HG03175 (cell line): Measurements from ENCODE around the gene HIPK1.
"Not testable (repeated sequence)": the region's sequence is repeated elsewhere in the genome, so short reads cannot be mapped to it uniquely, and the experiment has no call there.

ENCODE experiments used
- ATAC-seq: cut with Tn5 transposase; IDR thresholded peaks from one replicate; pipeline ENCODE4 v1.9.1; 2021; ENCODE audit warnings: mild to moderate bottlenecking, moderate library complexity; ENCODE audit not compliant: unreplicated experiment

Gene HIPK1

DNA sequence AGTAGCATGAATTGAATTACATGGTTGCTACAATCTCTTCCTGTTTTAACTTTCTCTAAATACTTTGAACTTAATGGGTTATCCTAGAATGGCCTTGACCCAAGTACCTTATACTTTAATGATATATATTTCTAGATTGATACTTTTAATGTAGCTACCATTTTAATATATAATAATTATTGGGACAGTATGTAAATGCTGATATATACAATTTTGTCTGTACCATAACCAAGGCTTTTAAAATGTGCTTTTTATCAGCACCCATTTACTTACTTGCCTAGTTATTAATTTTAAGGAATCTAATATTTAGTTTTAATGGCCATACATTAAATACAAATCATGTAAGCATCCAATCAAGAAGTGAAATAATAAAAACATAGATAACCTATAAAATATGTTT lies 13.4 kb downstream of the HIPK1 start:
- ATAC-seq, result no peak

DNA sequence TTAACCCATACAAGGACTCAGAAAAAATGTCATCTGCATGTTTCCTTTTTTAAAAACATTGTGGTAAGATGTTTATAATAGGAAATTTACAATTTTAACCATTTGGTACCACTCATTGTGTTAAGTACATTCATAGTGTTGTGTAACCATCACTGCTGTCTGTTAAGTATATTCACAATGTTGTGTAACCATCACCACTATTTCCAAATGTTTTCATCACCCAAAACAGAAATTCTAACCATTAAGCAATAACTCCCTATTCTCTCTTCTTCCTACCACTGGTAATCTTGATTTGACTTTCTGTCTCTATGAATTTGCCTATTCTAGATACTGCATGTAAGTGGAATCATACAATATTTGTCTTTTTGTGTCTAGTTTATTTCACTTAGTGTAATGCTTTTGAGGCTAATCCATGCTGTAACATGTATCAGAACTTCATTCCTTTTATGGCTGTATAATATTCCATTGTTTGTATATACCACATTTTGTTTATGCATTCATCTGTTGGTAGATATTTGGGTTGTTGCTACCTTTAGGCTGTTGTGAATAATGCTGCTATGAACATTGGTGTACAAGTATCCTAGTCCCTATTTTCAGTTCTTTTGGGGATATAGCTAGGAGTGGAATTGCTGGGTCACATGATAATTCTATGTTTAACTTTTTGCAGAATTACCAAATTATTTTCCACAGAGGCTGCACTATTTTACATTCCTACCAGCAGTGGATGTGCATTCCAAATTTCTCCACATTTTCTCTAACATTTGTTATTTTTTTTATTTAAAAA lies 14.1 kb downstream of the HIPK1 start:
- no peak for ATAC-seq

DNA sequence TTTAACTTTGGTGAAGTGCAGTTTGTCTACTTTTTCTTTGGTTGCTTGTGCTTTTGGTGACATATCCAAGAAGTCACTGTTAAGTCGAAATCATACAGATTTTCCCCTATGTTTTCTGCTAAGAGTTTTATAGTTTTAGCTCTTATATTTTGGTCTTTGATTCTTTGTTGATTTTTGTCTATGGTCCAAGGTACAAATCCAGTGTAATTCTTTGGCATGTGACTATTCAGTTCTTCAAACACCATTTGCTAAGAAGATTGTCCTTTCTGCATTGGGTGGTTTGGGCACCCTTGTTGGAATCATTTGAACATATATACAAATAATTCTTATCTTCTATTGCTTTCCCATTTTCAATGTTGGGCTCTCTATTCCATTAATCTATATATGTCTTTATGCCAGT lies 16.2 kb downstream of the HIPK1 start:
- ATAC-seq, result no peak

DNA sequence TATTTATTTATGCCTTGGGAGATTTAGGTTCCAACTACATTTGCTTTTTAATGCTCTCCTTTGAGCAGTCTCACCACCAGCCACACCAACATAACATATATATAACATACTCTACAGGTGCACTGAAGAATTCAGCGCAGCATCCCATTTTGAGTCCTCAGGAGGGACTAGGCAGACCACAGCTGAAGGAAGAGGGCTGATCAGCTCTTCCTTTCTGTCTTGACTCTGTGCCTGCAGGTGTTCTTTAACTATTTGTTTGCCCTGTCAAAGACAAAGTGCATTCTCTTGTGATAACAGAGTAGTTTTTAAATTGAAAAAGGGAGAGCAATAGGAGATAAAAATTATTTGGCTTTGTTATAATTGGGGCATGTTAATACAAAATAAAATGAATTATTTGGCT lies 17.0 kb downstream of the HIPK1 start:
- no peak for ATAC-seq

DNA sequence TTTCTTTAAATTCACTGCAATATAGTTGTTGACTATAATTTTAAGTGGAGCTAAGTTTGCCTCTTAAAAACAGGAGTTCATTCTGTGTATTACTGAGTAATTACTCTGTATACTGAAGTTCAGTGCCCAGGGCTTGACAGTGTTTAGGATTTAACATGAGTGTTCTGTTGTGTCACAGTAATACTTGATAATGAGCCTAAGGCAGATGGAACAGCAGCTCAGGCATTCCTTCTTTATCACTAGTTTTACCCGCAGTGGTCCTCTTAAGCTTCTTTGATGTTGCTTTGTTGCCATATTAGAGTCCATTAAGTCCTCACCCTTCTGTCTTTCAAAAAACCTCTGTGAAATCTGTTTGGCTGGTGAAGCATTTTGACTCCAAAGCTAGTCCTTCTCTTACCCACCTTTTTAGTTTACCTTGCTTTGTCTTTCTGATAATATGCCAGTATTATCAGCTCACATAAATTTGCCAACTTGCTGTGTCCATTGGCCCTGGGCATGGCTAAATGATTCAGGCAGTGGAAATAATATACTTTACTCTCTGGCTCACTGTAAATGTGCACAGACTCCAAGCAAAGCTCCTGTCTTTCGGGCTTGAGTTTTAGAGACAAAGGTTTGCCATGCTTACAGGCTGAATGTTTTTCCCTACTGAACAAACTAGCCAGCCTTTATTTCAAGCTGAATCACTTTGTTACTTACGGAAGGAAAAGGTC lies 17.7 kb downstream of the HIPK1 start:
- no peak for ATAC-seq

DNA sequence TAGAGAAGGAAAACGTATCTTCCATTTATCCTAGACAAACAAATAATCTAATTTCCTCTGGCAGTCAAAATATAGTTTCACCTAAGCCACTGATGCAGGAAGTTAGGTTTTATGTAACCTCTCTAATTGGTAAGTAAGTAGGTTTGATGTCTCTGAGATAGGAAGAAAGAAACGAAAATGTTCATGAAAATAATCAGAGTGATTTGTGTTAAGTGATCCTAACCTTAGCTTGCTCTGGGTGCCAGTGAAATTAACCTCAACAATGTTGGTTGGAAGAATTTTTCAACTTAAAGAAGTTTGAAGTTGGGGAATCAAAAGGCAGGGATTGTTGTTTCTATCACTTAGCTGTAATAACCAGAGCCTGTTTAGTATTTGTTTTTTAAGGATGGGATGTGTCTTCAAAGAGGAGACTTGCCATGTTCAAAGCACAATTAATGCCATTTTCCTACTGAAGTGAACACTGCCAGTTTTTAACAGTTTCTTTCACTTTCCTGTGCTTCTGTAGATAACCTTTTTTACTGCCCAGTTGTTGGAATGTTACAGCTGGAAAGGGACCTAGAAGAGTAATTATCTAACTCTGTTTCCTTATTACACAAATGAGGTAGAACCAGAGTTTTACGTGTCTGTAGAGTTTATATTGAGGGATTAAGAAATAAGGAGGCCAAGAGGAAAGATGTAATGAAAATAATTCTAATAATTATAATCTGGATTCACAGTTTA lies 18.4 kb downstream of the HIPK1 start:
- ATAC-seq, result no peak

DNA sequence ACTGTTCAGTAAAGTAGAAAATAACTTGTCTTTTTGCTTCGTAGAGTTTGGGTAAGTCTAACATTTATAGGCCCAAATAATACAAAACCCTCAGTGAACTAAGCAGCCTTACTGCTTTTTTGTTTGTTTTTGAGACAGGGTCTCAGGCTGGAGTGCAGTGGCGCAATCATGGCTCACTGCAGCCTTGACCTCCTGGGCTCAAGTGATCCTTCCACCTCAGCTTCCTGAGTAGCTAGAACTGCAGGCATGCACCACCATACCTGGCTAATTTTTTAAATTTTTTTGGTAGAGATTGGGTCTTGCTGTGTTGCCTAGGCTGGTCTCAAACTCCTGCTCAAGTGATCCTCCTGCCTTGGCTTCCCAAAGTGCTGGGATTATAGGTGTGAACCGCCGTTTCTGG lies 19.0 kb downstream of the HIPK1 start:
- ATAC-seq, result not testable (repeated sequence)

DNA sequence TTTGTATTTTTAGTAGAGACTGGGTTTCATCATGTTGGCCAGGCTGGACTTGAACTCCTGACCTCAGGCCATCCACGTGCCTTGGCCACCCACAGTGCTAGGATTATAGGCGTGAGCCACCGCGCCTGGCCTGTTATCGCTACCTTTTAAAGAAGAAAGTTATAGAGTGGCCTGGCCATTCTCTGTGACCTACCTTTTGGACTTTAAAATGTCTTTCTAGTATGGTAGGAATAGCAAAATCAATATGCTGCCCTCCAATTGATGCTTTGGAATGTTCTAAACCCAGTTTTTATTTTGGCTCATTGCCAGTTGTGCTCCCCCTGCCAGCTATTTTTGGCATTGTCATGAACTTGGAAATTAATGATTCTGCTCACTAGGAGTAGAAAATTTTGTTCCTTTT lies 19.9 kb downstream of the HIPK1 start:
- ATAC-seq, result no peak

DNA sequence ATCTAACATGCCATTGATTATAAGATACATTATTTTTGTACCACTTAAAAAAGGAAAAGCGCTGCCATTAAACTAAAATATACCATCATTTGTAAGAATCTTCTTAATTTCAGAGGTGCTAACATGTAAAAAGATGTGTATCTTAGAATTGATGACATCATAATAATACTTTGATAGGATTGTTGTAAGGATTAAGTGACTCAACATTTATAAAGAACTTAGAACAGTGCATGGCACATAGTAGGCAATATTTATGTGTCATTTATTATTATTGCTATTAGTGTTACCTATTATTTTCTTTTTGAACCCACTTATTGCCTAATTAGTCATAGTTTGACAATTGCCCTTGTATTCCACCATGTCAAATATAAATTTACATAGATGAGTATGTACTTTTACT lies 21.8 kb downstream of the HIPK1 start:
- ATAC-seq, result no peak

DNA sequence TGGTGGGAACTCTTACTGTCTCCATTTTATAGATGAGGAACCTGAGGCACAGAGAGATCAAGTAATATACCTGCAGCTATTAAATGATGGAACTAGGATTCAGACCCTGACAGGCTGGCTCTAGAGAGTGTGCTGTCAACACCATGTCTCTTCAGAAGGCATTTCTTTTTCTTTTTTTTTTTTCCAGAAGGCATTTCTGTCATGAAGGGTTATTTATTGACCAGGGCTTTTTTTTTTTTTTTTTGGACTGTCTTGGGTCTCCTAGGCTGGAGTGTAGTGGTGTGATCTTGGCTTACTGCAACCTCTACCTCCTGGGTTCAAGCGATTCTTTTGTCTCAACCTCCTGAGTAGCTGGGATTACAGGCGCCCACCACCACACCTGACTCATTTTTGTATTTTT lies 22.6 kb downstream of the HIPK1 start:
- no peak for ATAC-seq

DNA sequence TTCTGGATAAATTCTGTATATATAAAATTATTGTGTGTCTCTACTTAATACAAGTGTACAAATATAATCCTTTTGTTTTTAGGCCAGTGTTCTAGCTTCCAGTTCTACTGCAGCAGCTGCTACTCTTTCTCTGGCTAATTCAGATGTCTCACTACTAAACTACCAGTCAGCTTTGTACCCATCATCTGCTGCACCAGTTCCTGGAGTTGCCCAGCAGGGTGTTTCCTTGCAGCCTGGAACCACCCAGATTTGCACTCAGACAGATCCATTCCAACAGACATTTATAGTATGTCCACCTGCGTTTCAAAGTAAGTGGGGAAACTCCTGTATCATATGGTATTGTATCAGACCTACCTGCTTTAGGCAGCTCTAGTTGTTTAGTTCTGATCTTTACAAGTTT lies 28.9 kb downstream of the HIPK1 start:
- ATAC-seq, result no peak

DNA sequence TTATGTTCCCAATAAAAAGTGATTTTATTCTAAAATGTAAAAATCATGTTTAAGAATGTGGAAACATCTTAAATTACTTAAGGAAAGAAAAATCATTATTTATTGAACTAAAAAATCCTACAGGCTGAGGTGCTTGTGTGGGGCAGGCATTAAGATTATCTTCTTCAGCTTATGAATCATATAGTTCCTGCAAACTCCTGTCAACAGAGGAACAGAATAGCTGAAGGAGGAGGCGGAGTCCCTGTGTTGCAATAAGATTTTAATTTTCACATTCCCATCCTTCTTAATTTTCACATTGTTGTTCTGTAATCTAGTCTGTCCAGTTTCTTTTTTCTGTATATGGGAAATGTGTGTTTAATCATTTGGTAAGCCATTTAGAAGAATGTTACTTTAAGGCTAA lies 29.6 kb downstream of the HIPK1 start:
- no peak for ATAC-seq

DNA sequence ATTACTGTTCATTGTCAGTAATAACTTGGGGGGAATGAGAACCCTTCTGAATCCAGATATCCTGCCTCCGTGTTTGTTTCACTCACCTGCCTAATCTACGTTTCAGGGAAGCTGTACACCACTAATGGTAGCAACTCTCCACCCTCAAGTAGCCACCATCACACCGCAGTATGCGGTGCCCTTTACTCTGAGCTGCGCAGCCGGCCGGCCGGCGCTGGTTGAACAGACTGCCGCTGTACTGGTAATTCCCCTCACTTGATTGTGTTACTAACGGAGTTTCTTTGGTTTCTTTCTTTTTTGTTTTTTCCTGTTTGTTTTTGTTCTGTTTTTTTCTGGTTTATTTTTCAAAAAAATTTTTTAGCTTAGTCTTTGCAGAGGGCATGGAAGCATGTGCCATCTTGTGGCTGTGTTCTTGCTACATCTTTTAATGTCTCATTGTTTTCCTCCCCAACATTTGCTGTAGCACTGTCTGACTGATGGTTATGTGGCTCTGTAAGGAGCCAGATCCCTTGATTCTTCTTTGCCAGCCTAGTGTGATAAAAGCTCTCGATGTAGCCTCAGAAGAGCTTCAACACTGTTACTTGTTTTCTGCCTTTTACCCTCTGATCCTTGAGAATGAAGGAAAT lies 34.3 kb downstream of the HIPK1 start:
- no peak for ATAC-seq

DNA sequence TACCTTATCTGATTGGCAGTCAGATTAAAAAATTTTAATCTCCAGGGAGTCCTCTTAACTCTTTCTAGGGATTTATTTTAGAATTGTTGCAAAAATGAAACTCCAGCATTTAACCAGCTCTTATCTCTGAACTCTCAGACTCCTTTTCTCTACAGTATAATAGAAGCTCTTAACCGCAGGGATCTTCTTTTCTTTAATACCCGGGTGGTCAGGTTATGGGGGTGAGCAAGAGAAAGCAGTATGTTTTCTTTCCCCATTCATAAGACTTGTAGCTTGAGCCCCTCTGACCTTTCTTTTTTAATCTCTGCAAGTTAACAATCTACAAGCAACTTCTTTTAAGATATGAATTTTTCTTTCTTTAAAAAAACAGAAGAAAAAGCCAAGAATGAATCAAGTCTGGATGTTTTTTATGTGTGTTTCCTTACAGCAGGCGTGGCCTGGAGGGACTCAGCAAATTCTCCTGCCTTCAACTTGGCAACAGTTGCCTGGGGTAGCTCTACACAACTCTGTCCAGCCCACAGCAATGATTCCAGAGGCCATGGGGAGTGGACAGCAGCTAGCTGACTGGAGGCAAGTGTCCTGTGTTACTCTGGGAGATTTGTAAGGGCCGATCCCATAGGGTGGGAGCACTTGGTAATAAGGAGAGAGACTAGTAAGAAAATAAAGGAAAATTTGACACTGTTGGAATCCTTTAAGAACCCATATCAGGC lies 36.7 kb downstream of the HIPK1 start:
- no peak for ATAC-seq

DNA sequence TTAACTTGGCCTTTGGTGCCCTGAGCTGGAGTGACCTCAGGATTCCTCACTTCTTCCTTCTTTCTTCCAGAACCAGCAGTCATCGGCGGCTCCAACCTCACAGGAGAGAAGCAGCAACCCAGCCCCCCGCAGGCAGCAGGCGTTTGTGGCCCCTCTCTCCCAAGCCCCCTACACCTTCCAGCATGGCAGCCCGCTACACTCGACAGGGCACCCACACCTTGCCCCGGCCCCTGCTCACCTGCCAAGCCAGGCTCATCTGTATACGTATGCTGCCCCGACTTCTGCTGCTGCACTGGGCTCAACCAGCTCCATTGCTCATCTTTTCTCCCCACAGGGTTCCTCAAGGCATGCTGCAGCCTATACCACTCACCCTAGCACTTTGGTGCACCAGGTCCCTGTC lies 43.8 kb downstream of the HIPK1 start:
- no peak for ATAC-seq

DNA sequence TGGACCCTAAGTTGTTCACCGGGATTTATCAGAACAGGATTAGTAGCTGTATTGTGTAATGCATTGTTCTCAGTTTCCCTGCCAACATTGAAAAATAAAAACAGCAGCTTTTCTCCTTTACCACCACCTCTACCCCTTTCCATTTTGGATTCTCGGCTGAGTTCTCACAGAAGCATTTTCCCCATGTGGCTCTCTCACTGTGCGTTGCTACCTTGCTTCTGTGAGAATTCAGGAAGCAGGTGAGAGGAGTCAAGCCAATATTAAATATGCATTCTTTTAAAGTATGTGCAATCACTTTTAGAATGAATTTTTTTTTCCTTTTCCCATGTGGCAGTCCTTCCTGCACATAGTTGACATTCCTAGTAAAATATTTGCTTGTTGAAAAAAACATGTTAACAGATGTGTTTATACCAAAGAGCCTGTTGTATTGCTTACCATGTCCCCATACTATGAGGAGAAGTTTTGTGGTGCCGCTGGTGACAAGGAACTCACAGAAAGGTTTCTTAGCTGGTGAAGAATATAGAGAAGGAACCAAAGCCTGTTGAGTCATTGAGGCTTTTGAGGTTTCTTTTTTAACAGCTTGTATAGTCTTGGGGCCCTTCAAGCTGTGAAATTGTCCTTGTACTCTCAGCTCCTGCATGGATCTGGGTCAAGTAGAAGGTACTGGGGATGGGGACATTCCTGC lies 46.2 kb downstream of the HIPK1 start:
- no peak for ATAC-seq

DNA sequence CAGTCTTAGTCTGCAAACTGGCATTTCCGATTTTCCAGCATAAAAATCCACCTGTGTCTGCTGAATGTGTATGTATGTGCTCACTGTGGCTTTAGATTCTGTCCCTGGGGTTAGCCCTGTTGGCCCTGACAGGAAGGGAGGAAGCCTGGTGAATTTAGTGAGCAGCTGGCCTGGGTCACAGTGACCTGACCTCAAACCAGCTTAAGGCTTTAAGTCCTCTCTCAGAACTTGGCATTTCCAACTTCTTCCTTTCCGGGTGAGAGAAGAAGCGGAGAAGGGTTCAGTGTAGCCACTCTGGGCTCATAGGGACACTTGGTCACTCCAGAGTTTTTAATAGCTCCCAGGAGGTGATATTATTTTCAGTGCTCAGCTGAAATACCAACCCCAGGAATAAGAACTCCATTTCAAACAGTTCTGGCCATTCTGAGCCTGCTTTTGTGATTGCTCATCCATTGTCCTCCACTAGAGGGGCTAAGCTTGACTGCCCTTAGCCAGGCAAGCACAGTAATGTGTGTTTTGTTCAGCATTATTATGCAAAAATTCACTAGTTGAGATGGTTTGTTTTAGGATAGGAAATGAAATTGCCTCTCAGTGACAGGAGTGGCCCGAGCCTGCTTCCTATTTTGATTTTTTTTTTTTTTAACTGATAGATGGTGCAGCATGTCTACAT lies 47.6 kb downstream of the HIPK1 start:
- ATAC-seq, result no peak

DNA sequence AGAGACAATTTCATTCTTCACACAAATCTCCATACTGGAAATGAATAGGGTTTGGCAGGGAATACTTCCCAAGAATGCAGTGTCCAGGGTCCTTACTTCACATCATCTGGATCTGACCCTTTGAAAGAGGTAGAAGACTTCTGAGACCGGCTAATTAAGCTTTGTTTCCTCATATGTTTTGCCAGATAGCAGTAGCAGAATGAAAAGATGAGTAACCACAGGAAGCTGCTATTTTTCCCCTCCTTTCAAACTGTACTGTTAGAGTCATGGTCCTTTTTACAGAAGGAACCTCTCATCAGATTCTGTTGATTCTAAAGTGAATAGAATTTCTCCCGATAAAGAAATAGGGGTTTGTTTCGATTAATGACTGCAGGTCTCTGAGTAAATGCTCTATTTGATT lies 48.8 kb downstream of the HIPK1 start:
- ATAC-seq, result no peak

DNA sequence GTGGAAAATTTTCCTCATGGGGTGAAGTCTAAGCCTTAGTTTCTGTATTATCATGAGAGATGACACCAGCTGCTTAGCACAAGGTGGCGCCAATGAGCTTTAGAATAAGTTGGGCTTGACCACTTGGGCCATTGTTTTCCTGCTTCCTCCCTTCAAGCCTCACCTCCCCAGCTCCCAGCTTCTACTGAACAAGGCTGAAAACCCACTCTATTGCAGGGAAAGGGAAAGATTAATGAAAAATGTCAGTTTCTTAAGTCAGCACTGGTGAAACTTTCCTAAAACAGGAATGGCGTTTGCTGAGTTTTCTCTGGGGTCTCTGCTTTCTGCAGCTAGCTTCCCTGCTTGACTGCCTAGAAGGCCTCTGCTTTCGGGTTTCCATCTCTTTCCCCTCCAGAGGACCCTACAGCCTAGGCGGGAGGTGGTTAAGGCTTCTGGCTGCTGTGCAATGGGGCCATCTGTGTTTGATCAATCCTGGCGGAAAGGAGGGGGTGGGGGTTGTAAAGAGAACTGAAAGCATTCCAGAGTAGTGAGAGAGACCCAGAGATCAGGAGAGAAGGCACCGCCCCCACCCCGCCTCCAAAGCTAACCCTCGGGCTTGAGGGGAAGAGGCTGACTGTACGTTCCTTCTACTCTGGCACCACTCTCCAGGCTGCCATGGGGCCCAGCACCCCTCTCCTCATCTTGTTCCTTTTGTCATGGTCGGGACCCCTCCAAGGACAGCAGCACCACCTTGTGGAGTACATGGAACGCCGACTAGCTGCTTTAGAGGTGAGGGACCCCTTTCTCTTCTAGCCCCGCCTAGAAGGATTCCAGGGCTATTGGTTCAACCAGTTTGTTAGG lies 50.0 kb downstream of the HIPK1 start, which contains the start of gene OLFML3:
TSS of gene OLFML3 (plus strand) at position 612 of the 840 bp plus-strand sequence. CDS start at position 655, 43 bp downstream.
- no peak for ATAC-seq
